Nephron (organoid): ENCODE results near the gene QRSL1.
"Not testable (repeated sequence)": the region's sequence is repeated elsewhere in the genome, so short reads cannot be mapped to it uniquely, and the experiment has no call there.

Source experiments
- H3K27ac Mint-ChIP-seq, 3 experiments: 2 replicates each; pipeline ENCODE4 v1.8.0; 2020; ENCODE audit warnings: mixed read lengths in 3 of 3, mild to moderate bottlenecking in 2 of 3, moderate library complexity in 1 of 3
- H3K27me3 Mint-ChIP-seq: 2 replicates; pipeline ENCODE4 v1.8.0; 2021; ENCODE audit warnings: low read depth, mild to moderate bottlenecking, moderate library complexity, mixed read lengths
- H3K36me3 Mint-ChIP-seq: 2 replicates; pipeline ENCODE4 v1.8.0; 2020; ENCODE audit warnings: low read depth, mixed read lengths
- H3K4me1 Mint-ChIP-seq: 2 replicates; pipeline ENCODE4 v1.8.0; 2020; ENCODE audit warnings: mixed read lengths
- H3K4me3 Mint-ChIP-seq, 3 experiments: 2 replicates each; pipeline ENCODE4 v1.8.0; 2020; ENCODE audit warnings: mild to moderate bottlenecking in 3 of 3, mixed read lengths in 3 of 3, moderate library complexity in 2 of 3
- H3K9me3 Mint-ChIP-seq: 2 replicates; pipeline ENCODE4 v1.8.0; 2020; ENCODE audit warnings: mixed read lengths
- TF ChIP-seq, protein P1 (sequence below), 3 experiments: fragments of 200-600 bp; sonication (generic); IDR thresholded peaks; one replicate each; pipeline ENCODE4 v1.5.0; 2021; ENCODE audit warnings: antibody characterized with exemption in 3 of 3; ENCODE audit not compliant: unreplicated experiment in 3 of 3

QRSL1 gene

DNA sequence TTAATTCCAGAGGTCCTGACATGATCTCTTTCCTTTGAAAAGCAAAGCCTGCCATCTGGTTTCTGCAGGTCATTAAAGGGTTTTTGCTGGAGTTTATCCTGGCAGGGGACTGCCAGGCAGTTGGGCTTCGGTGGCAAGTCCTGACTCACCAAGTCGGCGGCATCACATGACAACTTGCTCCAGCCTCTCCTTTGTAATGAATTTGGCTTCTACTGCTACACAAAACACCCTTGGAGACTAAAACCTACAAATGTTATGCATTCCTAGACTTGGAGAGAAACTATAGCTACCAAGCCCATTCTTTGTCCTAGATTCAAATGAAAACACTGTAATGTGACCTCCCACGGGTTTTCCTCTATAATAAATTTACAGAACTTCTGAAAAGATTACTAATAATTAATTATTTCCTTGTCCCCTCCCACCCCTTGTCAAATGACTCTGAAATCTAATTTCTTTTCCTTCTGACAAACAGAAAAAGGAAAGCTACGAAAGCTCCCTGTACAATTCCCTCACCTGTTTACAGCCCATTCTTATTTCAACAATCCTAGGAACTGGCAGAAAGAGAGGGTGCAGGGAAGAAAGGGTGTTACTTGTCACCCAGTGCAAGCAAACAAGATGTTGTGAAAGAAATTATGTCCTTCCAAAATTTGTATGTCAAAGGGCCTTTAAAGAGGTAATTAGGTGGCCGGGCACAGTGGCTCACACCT is 62.9 kb downstream of the QRSL1 start:
- no peak overlapping the region for H3K4me3 Mint-ChIP-seq
- no peaks in the 10 kb centered on the region for H3K9me3 Mint-ChIP-seq
- H3K27ac Mint-ChIP-seq: peak overlapping the region; percentile 47 to 80 (median 76)
- H3K4me1 Mint-ChIP-seq: peaks cover 7% of the 10 kb centered on the region
- H3K36me3 Mint-ChIP-seq: no peaks in the 10 kb centered on the region
- TF ChIP-seq, protein P1, sequence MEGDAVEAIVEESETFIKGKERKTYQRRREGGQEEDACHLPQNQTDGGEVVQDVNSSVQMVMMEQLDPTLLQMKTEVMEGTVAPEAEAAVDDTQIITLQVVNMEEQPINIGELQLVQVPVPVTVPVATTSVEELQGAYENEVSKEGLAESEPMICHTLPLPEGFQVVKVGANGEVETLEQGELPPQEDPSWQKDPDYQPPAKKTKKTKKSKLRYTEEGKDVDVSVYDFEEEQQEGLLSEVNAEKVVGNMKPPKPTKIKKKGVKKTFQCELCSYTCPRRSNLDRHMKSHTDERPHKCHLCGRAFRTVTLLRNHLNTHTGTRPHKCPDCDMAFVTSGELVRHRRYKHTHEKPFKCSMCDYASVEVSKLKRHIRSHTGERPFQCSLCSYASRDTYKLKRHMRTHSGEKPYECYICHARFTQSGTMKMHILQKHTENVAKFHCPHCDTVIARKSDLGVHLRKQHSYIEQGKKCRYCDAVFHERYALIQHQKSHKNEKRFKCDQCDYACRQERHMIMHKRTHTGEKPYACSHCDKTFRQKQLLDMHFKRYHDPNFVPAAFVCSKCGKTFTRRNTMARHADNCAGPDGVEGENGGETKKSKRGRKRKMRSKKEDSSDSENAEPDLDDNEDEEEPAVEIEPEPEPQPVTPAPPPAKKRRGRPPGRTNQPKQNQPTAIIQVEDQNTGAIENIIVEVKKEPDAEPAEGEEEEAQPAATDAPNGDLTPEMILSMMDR (IDR thresholded peaks at IDR 0.05; ENCODE audit: unreplicated experiment in 3 of 3): no peak
- peaks cover 5% of the 10 kb centered on the region for H3K27me3 Mint-ChIP-seq

DNA sequence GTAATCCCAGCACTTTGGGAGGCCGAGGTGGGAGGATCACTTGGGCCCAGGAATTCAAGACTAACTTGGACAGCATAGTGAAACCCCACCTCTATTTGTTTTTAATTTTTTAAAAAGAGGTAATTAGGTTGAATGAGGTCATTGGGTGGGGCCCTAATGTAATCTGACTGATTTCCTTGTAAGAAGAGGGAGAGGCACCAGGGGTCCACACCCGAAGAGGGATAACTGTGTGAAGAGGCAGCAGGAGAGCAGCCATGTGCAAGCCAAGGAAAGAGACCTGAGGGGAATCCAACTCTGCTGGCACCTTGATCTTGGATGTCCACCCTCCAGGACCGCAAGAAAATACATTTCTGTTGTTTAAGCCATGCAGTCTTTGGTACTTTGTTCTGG is 63.4 kb downstream of the QRSL1 start:
- Mint-ChIP-seq H3K36me3 (no peaks in the 10 kb centered on the region), H3K4me1 (peaks cover 7% of the 10 kb centered on the region), H3K27ac (peak overlapping the region in 1 of 3 experiments; percentile 6), H3K9me3 (no peaks in the 10 kb centered on the region), H3K27me3 (peaks cover 5% of the 10 kb centered on the region), H3K4me3 (no peak overlapping the region)
- TF ChIP-seq, protein P1 (IDR thresholded peaks at IDR 0.05; ENCODE audit: unreplicated experiment in 3 of 3): no peak

DNA sequence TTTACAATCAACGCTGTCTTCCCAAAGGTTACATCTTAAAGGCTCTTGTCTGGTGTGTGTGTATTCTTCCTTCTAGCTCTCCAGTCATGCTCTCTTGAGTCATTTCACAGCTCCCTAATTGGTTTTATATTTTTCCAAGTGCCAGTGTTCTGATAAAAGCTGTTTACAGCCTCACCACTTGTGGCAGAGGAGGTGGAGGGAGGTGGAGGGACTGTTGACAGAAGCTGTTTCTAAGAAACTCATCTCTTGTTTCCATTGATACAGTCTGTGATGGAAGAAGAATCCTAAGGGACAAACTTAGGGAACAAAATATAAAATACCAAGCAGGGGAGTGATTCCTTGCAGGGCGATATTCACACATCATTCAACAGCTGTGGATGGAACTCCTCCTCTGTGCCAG is 64.0 kb downstream of the QRSL1 start:
- H3K4me3 Mint-ChIP-seq: no peak overlapping the region
- peak overlapping the region in 1 of 3 experiments; percentile 52 for H3K27ac Mint-ChIP-seq
- no peaks in the 10 kb centered on the region for H3K36me3 Mint-ChIP-seq
- H3K9me3 Mint-ChIP-seq: no peaks in the 10 kb centered on the region
- H3K27me3 Mint-ChIP-seq: peaks cover 5% of the 10 kb centered on the region
- TF ChIP-seq, protein P1 (IDR thresholded peaks at IDR 0.05; ENCODE audit: unreplicated experiment in 3 of 3): no peak
- H3K4me1 Mint-ChIP-seq: peaks cover 7% of the 10 kb centered on the region

DNA sequence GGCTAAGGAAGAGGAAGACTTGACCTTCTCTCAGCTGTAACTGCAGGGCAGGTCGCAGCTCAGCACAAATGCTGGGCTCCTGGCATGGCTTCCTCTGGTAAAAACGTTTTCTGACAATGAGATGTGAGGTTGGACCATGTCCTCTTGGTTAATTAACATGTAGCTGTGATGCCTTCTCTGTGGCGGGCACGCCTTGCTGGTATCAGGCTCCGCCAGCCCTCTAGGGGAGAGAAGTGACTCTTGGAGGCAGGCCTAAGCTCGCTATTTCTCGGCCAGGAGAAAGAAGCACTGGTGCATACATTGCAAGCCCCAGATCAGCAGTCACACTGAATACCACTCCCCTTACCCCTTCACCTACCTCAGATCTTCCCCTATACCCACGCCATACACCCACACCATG is 65.0 kb downstream of the QRSL1 start:
- Mint-ChIP-seq H3K27ac (peak overlapping the region in 2 of 3 experiments; percentile 15 to 52), H3K4me3 (no peak overlapping the region), H3K9me3 (no peaks in the 10 kb centered on the region), H3K4me1 (peaks cover 7% of the 10 kb centered on the region), H3K27me3 (peaks cover 5% of the 10 kb centered on the region), H3K36me3 (no peaks in the 10 kb centered on the region)
- TF ChIP-seq, protein P1 (IDR thresholded peaks at IDR 0.05; ENCODE audit: unreplicated experiment in 3 of 3): no peak

DNA sequence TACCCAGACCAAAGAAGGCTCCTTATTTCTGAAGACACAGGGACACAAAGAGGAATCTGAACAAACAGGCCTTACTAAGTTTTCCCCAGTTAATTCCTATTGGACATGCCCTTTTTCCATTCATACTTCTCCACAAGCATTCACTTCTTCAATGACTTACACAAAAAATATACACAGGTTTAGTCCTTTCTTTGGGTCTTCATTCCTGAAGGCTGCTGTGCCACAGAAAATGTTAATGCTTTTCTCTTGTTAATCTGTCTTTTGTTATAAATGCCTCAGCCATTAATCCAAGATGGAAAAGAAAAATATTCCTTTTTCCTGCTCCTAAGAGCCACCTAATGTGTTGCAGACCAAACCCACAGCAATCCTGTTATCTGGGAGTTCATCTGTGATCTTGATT is 71.2 kb downstream of the QRSL1 start:
- Mint-ChIP-seq H3K4me3 (no peak overlapping the region), H3K27me3 (peaks cover 5% of the 10 kb centered on the region), H3K9me3 (peaks cover 3% of the 10 kb centered on the region), H3K4me1 (peaks cover 6% of the 10 kb centered on the region), H3K36me3 (no peaks in the 10 kb centered on the region), H3K27ac (no peak overlapping the region)
- TF ChIP-seq, protein P1 (IDR thresholded peaks at IDR 0.05; ENCODE audit: unreplicated experiment in 3 of 3): no peak

DNA sequence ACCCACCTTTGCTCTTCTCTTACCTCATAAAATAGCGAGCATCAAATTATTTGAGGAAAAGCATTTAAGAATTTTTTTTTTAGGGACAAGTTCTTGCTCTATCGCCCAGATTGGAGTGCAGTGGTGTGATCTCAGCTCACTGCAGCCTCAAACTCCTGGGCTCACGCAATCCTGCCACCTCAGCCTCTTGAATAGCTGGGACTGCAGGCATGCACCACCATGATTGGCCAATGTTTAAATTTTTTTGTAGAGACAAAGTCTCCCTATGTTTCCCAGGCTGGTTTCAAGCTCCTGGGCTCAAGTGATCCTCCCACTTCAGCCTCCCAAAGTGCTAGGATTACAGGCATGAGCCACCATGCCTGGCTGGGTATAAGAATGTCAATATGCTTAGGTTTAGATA is 71.8 kb downstream of the QRSL1 start:
- not testable (repeated sequence) for H3K4me3 Mint-ChIP-seq, H3K36me3 Mint-ChIP-seq

More for the DNA sequence above, 71.8 kb downstream of the QRSL1 start:
- not testable (repeated sequence) for H3K27me3 Mint-ChIP-seq, H3K4me1 Mint-ChIP-seq, H3K9me3 Mint-ChIP-seq, H3K27ac Mint-ChIP-seq
